HCT116 (cell line): ENCODE data around the gene PRC1. TPM values are rescaled to one million over a fixed set of nuclear protein-coding genes. Genes with fewer than 3 reads are reported as not detected.
"Not testable (repeated sequence)": the region's sequence is repeated elsewhere in the genome, so short reads cannot be mapped to it uniquely, and the experiment has no call there.

Experiments used
- ATAC-seq: fragments of 200-7000 bp; cut with Tn5 transposase; 2 replicates; pipeline ENCODE4 v1.9.1; 2020; ENCODE audit warnings: mild to moderate bottlenecking, moderate library complexity
- BruUV-seq: library from RNA; stranded (reverse); fragments of 400-500 nt; replicated peaks from 2 replicates; lab custom pipeline; 2021; lab: Mats Ljungman, UMichigan
- CTCF ChIA-PET: fragments of 300-600 bp; sonication (Branson Sonifier 250); formaldehyde crosslinking; loops from one replicate; lab custom pipeline; 2021; ENCODE audit warnings: antibody characterized with exemption; lab: Charles Lee
- POLR2A ChIA-PET: fragments of 300-600, 350-600 bp; sonication (Branson Sonifier 250); formaldehyde crosslinking; loops from one replicate; lab custom pipeline; 2021; ENCODE audit warnings: antibody characterized with exemption; lab: Charles Lee
- RAD21 ChIA-PET, 2 experiments: fragments of 300-600 bp; sonication (Branson Sonifier 250); formaldehyde crosslinking; loops; one replicate each; lab custom pipeline; 2023; ENCODE audit warnings: low total read pairs in 2 of 2; ENCODE audit not compliant: uncharacterized antibody in 2 of 2, unreplicated experiment in 2 of 2, low non-redundant PET in 1 of 2; lab: Charles Lee
- DNase-seq: peaks from one replicate; pipeline ENCODE4 v3.0.0-alpha.2; 2010; ENCODE audit warnings: low read depth, low spot score
- H2AFZ ChIP-seq: fragments of 200-600 bp; shearing (Covaris generic), sonication (generic); 2 replicates; pipeline ENCODE4 v1.6.1; 2017; ENCODE audit warnings: low read depth, mixed run types, mixed read lengths, antibody characterized with exemption, low read length; ENCODE audit not compliant: poor library complexity, severe bottlenecking
- H3K27ac ChIP-seq: 2 replicates; pipeline ENCODE4 v1.5.1; 2012; ENCODE audit warnings: low read depth, low read length
- H3K27me3 ChIP-seq: fragments of 200-600 bp; sonication (generic); 2 replicates; pipeline ENCODE4 v1.6.1; 2016; ENCODE audit warnings: mixed run types, low read length, mixed read lengths; ENCODE audit not compliant: insufficient read depth
- H3K36me3 ChIP-seq, 2 experiments: fragments of 200-500 bp in 1 of 2; fragments of 200-600 bp in 1 of 2; sonication (Bioruptor generic) in 1 of 2; sonication (generic) in 1 of 2; 2 replicates each; pipeline versions ENCODE4 v1.5.1 to v1.6.1; 2014 to 2016; ENCODE audit warnings: low read length in 2 of 2, inconsistent platforms in 1 of 2, mixed read lengths in 1 of 2, mixed run types in 1 of 2; ENCODE audit not compliant: insufficient read depth in 2 of 2, control insufficient read depth in 1 of 2
- H3K4me1 ChIP-seq, 2 experiments: fragments of 200-600 bp in 1 of 2; sonication (generic) in 1 of 2; 2 replicates each; pipeline versions ENCODE4 v1.5.1 to v1.6.1; 2012 to 2017; ENCODE audit warnings: low read length in 2 of 2, inconsistent platforms in 1 of 2, mild to moderate bottlenecking in 1 of 2, mixed read lengths in 1 of 2, mixed run types in 1 of 2, moderate library complexity in 1 of 2; ENCODE audit not compliant: insufficient read depth in 2 of 2, control insufficient read depth in 1 of 2
- H3K4me2 ChIP-seq: fragments of 200-600 bp; sonication (generic); 2 replicates; pipeline ENCODE4 v1.6.1; 2017; ENCODE audit warnings: mixed run types, low read length, mixed read lengths
- H3K4me3 ChIP-seq, 2 experiments: fragments of 200-600 bp in 1 of 2; sonication (generic) in 1 of 2; replicated peaks in 1 of 2; 2 replicates each; pipeline ENCODE4 v1.5.1; 2011 to 2016; ENCODE audit warnings: low read length in 2 of 2, control low read depth in 1 of 2, low read depth in 1 of 2, mild to moderate bottlenecking in 1 of 2, mixed read lengths in 1 of 2, mixed run types in 1 of 2
- H3K79me2 ChIP-seq: fragments of 200-600 bp; sonication (generic); 2 replicates; pipeline ENCODE4 v1.6.1; 2017; ENCODE audit warnings: mild to moderate bottlenecking, mixed run types, low read length, moderate library complexity, mixed read lengths; ENCODE audit not compliant: insufficient read depth
- H3K9ac ChIP-seq: fragments of 200-600 bp; sonication (generic); 2 replicates; pipeline ENCODE4 v1.6.1; 2016; ENCODE audit warnings: low read length, mixed read lengths
- H3K9me2 ChIP-seq: fragments of 200-600 bp; sonication (generic), shearing (Covaris generic); 2 replicates; pipeline ENCODE4 v1.6.1; 2017; ENCODE audit warnings: mixed run types, mild to moderate bottlenecking, moderate library complexity; ENCODE audit not compliant: insufficient read depth
- H3K9me3 ChIP-seq, 2 experiments: fragments of 200-500 bp in 1 of 2; fragments of 200-600 bp in 1 of 2; sonication (Bioruptor generic) in 1 of 2; sonication (generic) in 1 of 2; 2 replicates each; pipeline ENCODE4 v1.6.1; 2014 to 2017; ENCODE audit warnings: low read length in 2 of 2, mixed read lengths in 2 of 2, inconsistent platforms in 1 of 2, low read depth in 1 of 2, mild to moderate bottlenecking in 1 of 2, mixed run types in 1 of 2, moderate library complexity in 1 of 2; ENCODE audit not compliant: control insufficient read depth in 1 of 2, insufficient read depth in 1 of 2
- H4K20me1 ChIP-seq: fragments of 200-600 bp; sonication (generic), shearing (Covaris generic); 2 replicates; pipeline ENCODE4 v1.6.1; 2017; ENCODE audit warnings: mixed run types, mild to moderate bottlenecking, moderate library complexity; ENCODE audit not compliant: insufficient read depth
- ATF3 ChIP-seq: IDR thresholded peaks from 2 replicates; pipeline ENCODE4 v1.6.1; 2012
- CBX3 ChIP-seq: IDR thresholded peaks from 2 replicates; pipeline ENCODE4 v1.6.1; 2012; ENCODE audit warnings: low read depth
- EGR1 ChIP-seq: IDR thresholded peaks from 2 replicates; pipeline ENCODE4 v1.6.1; 2012; ENCODE audit warnings: low read depth
- ELF1 ChIP-seq: IDR thresholded peaks from 2 replicates; pipeline ENCODE4 v1.6.1; 2012; ENCODE audit warnings: low read depth, borderline replicate concordance
- EZH2 ChIP-seq: fragments of 200-600 bp; sonication (generic); IDR thresholded peaks from 2 replicates; pipeline ENCODE4 v1.6.1; 2017; ENCODE audit warnings: antibody characterized with exemption, mixed run types
- EZH2phosphoT487 ChIP-seq: fragments of 200-600 bp; IDR thresholded peaks from 2 replicates; pipeline ENCODE4 v1.6.1; 2018; ENCODE audit warnings: antibody characterized with exemption, borderline replicate concordance
- MAX ChIP-seq: IDR thresholded peaks from 2 replicates; pipeline ENCODE4 v1.6.1; 2012
- POLR2A ChIP-seq: IDR thresholded peaks from 2 replicates; pipeline ENCODE4 v1.7.0; 2011; ENCODE audit warnings: borderline replicate concordance; ENCODE audit not compliant: insufficient read depth, insufficient read length; ENCODE audit errors: extremely low read depth
- POLR2AphosphoS5 ChIP-seq: IDR thresholded peaks from 2 replicates; pipeline ENCODE4 v1.6.1; 2011; ENCODE audit warnings: mild to moderate bottlenecking, low read depth, low read length, moderate library complexity
- RAD21 ChIP-seq: IDR thresholded peaks from 2 replicates; pipeline ENCODE4 v1.6.1; 2012; ENCODE audit warnings: low read depth, mild to moderate bottlenecking
- REST ChIP-seq: IDR thresholded peaks from 2 replicates; pipeline ENCODE4 v1.6.1; 2012; ENCODE audit warnings: low read depth
- SRF ChIP-seq: IDR thresholded peaks from 2 replicates; pipeline ENCODE4 v1.6.1; 2012; ENCODE audit warnings: low read depth
- TCF7L2 ChIP-seq: IDR thresholded peaks from 2 replicates; pipeline ENCODE4 v1.7.0; 2011; ENCODE audit warnings: borderline replicate concordance, inconsistent platforms; ENCODE audit not compliant: insufficient read depth, insufficient read length; ENCODE audit errors: extremely low read depth
- ZBTB33 ChIP-seq: IDR thresholded peaks from 2 replicates; pipeline ENCODE4 v1.6.1; 2011; ENCODE audit warnings: mild to moderate bottlenecking, low read length, moderate library complexity; ENCODE audit not compliant: insufficient replicate concordance; ENCODE audit errors: extremely low read depth
- intact Hi-C: fragments of 100-400 bp; cut with micrococcal nuclease; formaldehyde crosslinking; loops from 2 replicates; pipeline ENCODE4 v1.10.0; 2022
- total RNA-seq: library from RNA; stranded (reverse); gene quantifications from one replicate; pipeline ENCODE4 v1.2.1, GENCODE V29; 2021; ENCODE audit not compliant: unreplicated experiment

The PRC1 gene
- total RNA-seq, 1 experiment from 2014 or later: 186 TPM

- intact Hi-C loops: no loop called here
- ChIA-PET POLR2A (no interaction called here), CTCF (interaction anchor here (1.6 kb wide), 1 partner anchor 8 kb away, joined by 6 read pairs; the partner anchor contains the start of gene HDDC3), RAD21 (no interaction called here)
- Histone ChIP-seq H4K20me1 (no peaks in the 10 kb centered on the region), H2AFZ (no peak overlapping the region), H3K9me3 (no peaks in the 10 kb centered on the region), H3K4me3 (no peak overlapping the region), H3K9ac (no peak overlapping the region), H3K27me3 (no peaks in the 10 kb centered on the region), H3K4me1 (peaks cover 4 to 5% of the 10 kb centered on the region in 2 experiments; a peak in 2 of 4 replicates), H3K79me2 (no peaks in the 10 kb centered on the region), H3K9me2 (no peaks in the 10 kb centered on the region), H3K4me2 (no peak overlapping the region), H3K27ac (no peak overlapping the region), H3K36me3 (no peaks in the 10 kb centered on the region; a peak in 2 of 4 replicates)
- TF ChIP-seq POLR2AphosphoS5 (no peak), POLR2A (no peak), EGR1 (no peak), ZBTB33 (no peak), MAX (no peak), EZH2phosphoT487 (no peak), SRF (no peak), ATF3 (no peak), RAD21 (no peak), REST (no peak), ELF1 (no peak), CBX3 (no peak), EZH2 (no peak), TCF7L2 (no peak)
- no TSS peak for BruUV-seq
- DNase-seq (no peak), ATAC-seq (no peak)
Observed at GRCh38 chr15:90924375-90924774, 70.0 kb downstream of the PRC1 start.

GRCh38 chr15:90922712-90923322 is 71.5 kb downstream of the PRC1 start:
- intact Hi-C loops, ATAC-seq, H3K9me2 ChIP-seq, BruUV-seq, H2AFZ ChIP-seq, H3K4me1 ChIP-seq, H3K9me3 ChIP-seq, H3K4me3 ChIP-seq, H4K20me1 ChIP-seq, RAD21 ChIA-PET, H3K79me2 ChIP-seq, H3K36me3 ChIP-seq, DNase-seq, H3K9ac ChIP-seq, H3K27ac ChIP-seq, H3K27me3 ChIP-seq, H3K4me2 ChIP-seq: not testable (repeated sequence)
- ChIA-PET POLR2A (interaction anchor here (0.7 to 1.1 kb wide), 2 partner anchors 9 to 634 kb away, joined by 3 read pairs; no protein-coding TSS in a partner anchor), CTCF (interaction anchor here (0.6 to 1.6 kb wide), 2 partner anchors 9 to 130 kb away, joined by 3 to 6 read pairs; partner anchors contain the start of gene HDDC3)
